Ascending aorta (tissue), 2 donors: Measurements from ENCODE around the gene THRB. TPM values are rescaled to one million over a fixed set of nuclear protein-coding genes. Genes with fewer than 3 reads are reported as not detected.

Experiments
- DNase-seq, 2 donors: peaks; one replicate each; pipeline ENCODE4 v3.0.0-alpha.2; 2019; ENCODE audit warnings: low spot score in 2 of 2
- H3K27ac ChIP-seq, 2 donors: fragments of 200-600 bp; sonication (generic); one replicate each; pipeline ENCODE4 v1.5.1; 2016 to 2017; ENCODE audit warnings: mild to moderate bottlenecking in 1 of 2
- H3K27me3 ChIP-seq: fragments of 200-600 bp; sonication (generic); one replicate; pipeline ENCODE4 v1.5.1; 2017
- H3K36me3 ChIP-seq, 2 donors: fragments of 200-600 bp; sonication (generic); one replicate each; pipeline ENCODE4 v1.5.1; 2016
- H3K4me1 ChIP-seq, 2 donors: fragments of 200-600 bp; sonication (generic); one replicate each; pipeline ENCODE4 v1.5.1; 2016 to 2017; ENCODE audit warnings: mild to moderate bottlenecking in 1 of 2
- H3K4me3 ChIP-seq, 2 donors: fragments of 200-600 bp; sonication (generic); one replicate each; pipeline ENCODE4 v1.5.1; 2016 to 2017; ENCODE audit warnings: mild to moderate bottlenecking in 1 of 2
- H3K9me3 ChIP-seq, 2 donors: fragments of 200-600 bp; sonication (generic); one replicate each; pipeline ENCODE4 v1.5.1; 2016
- CTCF ChIP-seq, 3 experiments: fragments of 200-600 bp in 2 of 3; fragments of 450-650 bp in 1 of 3; sonication (generic) in 2 of 3; IDR thresholded peaks; one replicate each; pipeline ENCODE4 v1.5.1; 2016 to 2019; ENCODE audit warnings: antibody characterized with exemption in 3 of 3, mild to moderate bottlenecking in 1 of 3, moderate library complexity in 1 of 3
- intact Hi-C: fragments of 100-400 bp; cut with DNase I; formaldehyde crosslinking; loops from one replicate; pipeline ENCODE4 v1.15.1; 2023
- total RNA-seq: library from RNA; depleted of rRNA; stranded (reverse); fragments of >200 nt; gene quantifications from one replicate; pipeline ENCODE4 v1.1.0, GENCODE V29; 2016

Gene THRB
- total RNA-seq, 1 donor from 2014 or later = 24.7 TPM

- no peak for TF ChIP-seq CTCF (IDR thresholded peaks at IDR 0.05)
- H3K27me3 ChIP-seq = no peaks in the 10 kb centered on the region
- DNase-seq = no peak
- peaks cover 3 to 33% of the 10 kb centered on the region in 2 donors for H3K4me1 ChIP-seq
- intact Hi-C loops = loop anchor here (5.0 kb wide), 2 partner anchors 122 to 257 kb away; no protein-coding TSS in a partner anchor
- no peaks in the 10 kb centered on the region for H3K36me3 ChIP-seq
- peak overlapping the region; percentile 27 to 56 for H3K27ac ChIP-seq
- no peak overlapping the region for H3K4me3 ChIP-seq
- H3K9me3 ChIP-seq = no peaks in the 10 kb centered on the region
Measured at GRCh38 chr3:24240306-24240705, 254.3 kb downstream of the THRB start.

- no peaks in the 10 kb centered on the region for H3K27me3 ChIP-seq
- no peaks in the 10 kb centered on the region for H3K36me3 ChIP-seq
- H3K4me1 ChIP-seq = peaks cover 3 to 34% of the 10 kb centered on the region in 2 donors
- no peak overlapping the region for H3K4me3 ChIP-seq
- H3K27ac ChIP-seq = peak overlapping the region; percentile 72 to 80
- TF ChIP-seq CTCF (IDR thresholded peaks at IDR 0.05) = peak; percentile 61 to 77 (median 71)
- DNase-seq = no peak
- no peaks in the 10 kb centered on the region for H3K9me3 ChIP-seq
- intact Hi-C loops = loop anchor here (1.0 to 10.0 kb wide), 4 partner anchors 51 to 444 kb away; no protein-coding TSS in a partner anchor
Measured at GRCh38 chr3:24237971-24238706, 256.5 kb downstream of the THRB start.

GRCh38 chr3:24235121-24235520, 259.5 kb downstream of the THRB start:
- no peak overlapping the region for H3K4me3 ChIP-seq
- no peaks in the 10 kb centered on the region for H3K36me3 ChIP-seq
- no peaks in the 10 kb centered on the region for H3K9me3 ChIP-seq
- H3K4me1 ChIP-seq = peaks cover 0 to 27% of the 10 kb centered on the region in 2 donors
- no peak for DNase-seq
- intact Hi-C loops = loop anchor here (5.0 to 10.0 kb wide), 2 partner anchors 170 to 447 kb away; no protein-coding TSS in a partner anchor
- no peaks in the 10 kb centered on the region for H3K27me3 ChIP-seq
- peak overlapping the region; percentile 72 to 80 for H3K27ac ChIP-seq
- no peak for TF ChIP-seq CTCF (IDR thresholded peaks at IDR 0.05)

GRCh38 chr3:24232784-24233183, 261.9 kb downstream of the THRB start:
- no peak for TF ChIP-seq CTCF (IDR thresholded peaks at IDR 0.05)
- intact Hi-C loops = loop anchor here (10.0 kb wide), 1 partner anchor 168 kb away; no protein-coding TSS in a partner anchor

GRCh38 chr3:24229468-24230221, 265.0 kb downstream of the THRB start:
- intact Hi-C loops = loop anchor here (10.0 kb wide), 1 partner anchor 165 kb away; no protein-coding TSS in a partner anchor
- Histone ChIP-seq H3K27ac (peak overlapping the region; percentile 6 to 15), H3K36me3 (peaks cover 0 to 14% of the 10 kb centered on the region in 2 donors), H3K27me3 (no peaks in the 10 kb centered on the region), H3K9me3 (no peaks in the 10 kb centered on the region), H3K4me3 (no peak overlapping the region), H3K4me1 (peaks cover 0 to 19% of the 10 kb centered on the region in 2 donors)
- no peak for TF ChIP-seq CTCF (IDR thresholded peaks at IDR 0.05)
- DNase-seq = no peak

More at GRCh38 chr3:24232784-24233183, 261.9 kb downstream of the THRB start:
- Histone ChIP-seq H3K27ac (peak overlapping the region; percentile 31 to 80), H3K36me3 (peaks cover 0 to 4% of the 10 kb centered on the region in 2 donors), H3K9me3 (no peaks in the 10 kb centered on the region), H3K4me3 (no peak overlapping the region), H3K27me3 (no peaks in the 10 kb centered on the region), H3K4me1 (peaks cover 0 to 28% of the 10 kb centered on the region in 2 donors)
- DNase-seq = no peak
